IMR-90 (cell line): ENCODE data around the gene IARS2. TPM values are rescaled to one million over a fixed set of nuclear protein-coding genes. Genes with fewer than 3 reads are reported as not detected.

Experiments
- ATAC-seq: fragments of 200-7000 bp; cut with Tn5 transposase; 2 replicates; pipeline ENCODE4 v1.9.1; 2020; ENCODE audit warnings: low read depth, mild to moderate bottlenecking, moderate library complexity
- BruUV-seq: library from RNA; stranded (reverse); fragments of 400-500 nt; replicated peaks from 2 replicates; lab custom pipeline; 2021; lab: Mats Ljungman, UMichigan
- CTCF ChIA-PET: fragments of 300-600 bp; formaldehyde crosslinking; extraction: SDS; loops from one replicate; lab custom pipeline; 2021; ENCODE audit warnings: antibody characterized with exemption; lab: Yijun Ruan, JAX
- POLR2A ChIA-PET: fragments of 300-600 bp; sonication (Branson Sonifier 250); formaldehyde crosslinking; loops from one replicate; lab custom pipeline; 2022; ENCODE audit warnings: antibody characterized with exemption; ENCODE audit not compliant: unreplicated experiment; lab: Charles Lee
- DNase-seq: peaks from one replicate; pipeline ENCODE4 v3.0.0; 2013
- H2AFZ ChIP-seq: replicated peaks from 2 replicates; pipeline ENCODE3; 2013; ENCODE audit warnings: low read length, mild to moderate bottlenecking; ENCODE audit not compliant: poor library complexity
- H2AK5ac ChIP-seq: 2 replicates; pipeline ENCODE4 v1.6.1; 2013; ENCODE audit warnings: low read depth, low read length, inconsistent platforms
- H2AK9ac ChIP-seq: replicated peaks from 2 replicates; pipeline ENCODE3; 2013; ENCODE audit warnings: mild to moderate bottlenecking, low read depth, low read length, moderate library complexity; ENCODE audit not compliant: poor library complexity
- H2BK120ac ChIP-seq: 2 replicates; pipeline ENCODE4 v1.6.1; 2013; ENCODE audit warnings: low read depth, low read length, inconsistent platforms
- H2BK15ac ChIP-seq: 3 replicates; pipeline ENCODE4 v1.6.1; 2013; ENCODE audit warnings: low read depth, low read length, inconsistent platforms
- H2BK20ac ChIP-seq: 2 replicates; pipeline ENCODE4 v1.6.1; 2013; ENCODE audit warnings: low read depth, mild to moderate bottlenecking, inconsistent platforms, low read length, moderate library complexity
- H2BK5ac ChIP-seq: 2 replicates; pipeline ENCODE4 v1.6.1; 2013; ENCODE audit warnings: mild to moderate bottlenecking, low read depth, low read length, inconsistent platforms; ENCODE audit not compliant: poor library complexity, severe bottlenecking
- H3K14ac ChIP-seq: replicated peaks from 2 replicates; pipeline ENCODE4 v1.6.1; 2013; ENCODE audit warnings: low read depth, low read length, inconsistent platforms
- H3K18ac ChIP-seq: 2 replicates; pipeline ENCODE4 v1.6.1; 2013; ENCODE audit warnings: low read depth, low read length, control low read depth
- H3K23ac ChIP-seq: 2 replicates; pipeline ENCODE4 v1.6.1; 2013; ENCODE audit warnings: low read depth, low read length, inconsistent platforms
- H3K27ac ChIP-seq: 2 replicates; pipeline ENCODE4 v1.5.1; 2013; ENCODE audit warnings: mild to moderate bottlenecking, control low read depth, low read length; ENCODE audit not compliant: insufficient read depth
- H3K27me3 ChIP-seq: 2 replicates; pipeline ENCODE4 v1.6.1; 2013; ENCODE audit warnings: low read length; ENCODE audit not compliant: control insufficient read depth, insufficient read depth
- H3K36me3 ChIP-seq: 2 replicates; pipeline ENCODE4 v1.6.1; 2013; ENCODE audit warnings: low read length, mixed read lengths; ENCODE audit not compliant: control insufficient read depth, insufficient read depth
- H3K4ac ChIP-seq: 2 replicates; pipeline ENCODE4 v1.6.1; 2013; ENCODE audit warnings: low read depth, low read length, inconsistent platforms
- H3K4me1 ChIP-seq: 2 replicates; pipeline ENCODE4 v1.6.1; 2013; ENCODE audit warnings: low read length, mixed read lengths; ENCODE audit not compliant: control insufficient read depth, insufficient read depth
- H3K4me2 ChIP-seq: 2 replicates; pipeline ENCODE4 v1.6.1; 2013; ENCODE audit warnings: low read depth, mild to moderate bottlenecking, control low read depth, low read length, moderate library complexity
- H3K4me3 ChIP-seq: 2 replicates; pipeline ENCODE4 v1.5.1; 2013; ENCODE audit warnings: low read depth, mild to moderate bottlenecking, control low read depth, low read length, moderate library complexity; ENCODE audit not compliant: insufficient read depth
- H3K56ac ChIP-seq: 2 replicates; pipeline ENCODE4 v1.6.1; 2013; ENCODE audit warnings: low read length, inconsistent platforms; ENCODE audit not compliant: insufficient read depth; ENCODE audit errors: extremely low read depth
- H3K79me1 ChIP-seq, 2 experiments: 2 replicates each; pipeline ENCODE4 v1.6.1; 2013; ENCODE audit warnings: low read length in 2 of 2, inconsistent platforms in 1 of 2, low read depth in 1 of 2
- H3K9ac ChIP-seq: 2 replicates; pipeline ENCODE4 v1.6.1; 2013; ENCODE audit warnings: low read depth, low read length, control low read depth
- H3K9me1 ChIP-seq: 2 replicates; pipeline ENCODE4 v1.6.1; 2013; ENCODE audit warnings: low read length, inconsistent platforms; ENCODE audit not compliant: insufficient read depth
- H3K9me3 ChIP-seq: 2 replicates; pipeline ENCODE4 v1.6.1; 2013; ENCODE audit warnings: low read length; ENCODE audit not compliant: control insufficient read depth, insufficient read depth
- H4K20me1 ChIP-seq: 2 replicates; pipeline ENCODE4 v1.6.1; 2013; ENCODE audit warnings: low read length, inconsistent platforms; ENCODE audit not compliant: insufficient read depth
- H4K5ac ChIP-seq: 2 replicates; pipeline ENCODE4 v1.6.1; 2013; ENCODE audit warnings: mild to moderate bottlenecking, low read depth, low read length, control low read depth
- H4K8ac ChIP-seq, 2 experiments: 2 replicates each; pipeline ENCODE4 v1.6.1; 2013; ENCODE audit warnings: low read depth in 2 of 2, low read length in 2 of 2, control low read depth in 1 of 2, inconsistent platforms in 1 of 2
- H4K91ac ChIP-seq: 2 replicates; pipeline ENCODE4 v1.6.1; 2013; ENCODE audit warnings: low read depth, low read length, inconsistent platforms; ENCODE audit not compliant: insufficient read depth
- BHLHE40 ChIP-seq: fragments of 150-350 bp; IDR thresholded peaks from 2 replicates; pipeline ENCODE4 v1.6.1; 2016; ENCODE audit warnings: mild to moderate bottlenecking, low read depth, low read length
- CHD1 ChIP-seq: IDR thresholded peaks from 2 replicates; pipeline ENCODE4 v1.6.1; 2012; ENCODE audit warnings: low read depth, low read length, improper control_type of control experiment
- FOS ChIP-seq: fragments of 150-350 bp; IDR thresholded peaks from 2 replicates; pipeline ENCODE4 v1.6.1; 2016; ENCODE audit warnings: low read depth, low read length
- POLR2A ChIP-seq: IDR thresholded peaks from 2 replicates; pipeline ENCODE4 v1.6.1; 2012; ENCODE audit warnings: mild to moderate bottlenecking, low read depth, low read length
- RAD21 ChIP-seq: IDR thresholded peaks from 2 replicates; pipeline ENCODE4 v1.6.1; 2012; ENCODE audit warnings: low read length, improper control_type of control experiment
- WGBS, 2 experiments: methylation state at CpG; one replicate each; pipeline versions ENCODE4 v1.1.5 to v1.1.7; 2013; ENCODE audit warnings: missing lambda C conversion rate in 2 of 2; ENCODE audit not compliant: insufficient read length in 1 of 2; ENCODE audit errors: extremely low coverage in 2 of 2; 5-methylcytosine and 5-hydroxymethylcytosine counted together
- dilution Hi-C: fragments of 300-500 bp; cut with HindIII; formaldehyde crosslinking; loops from one replicate; pipeline ENCODE4 v1.14.3; 2018; ENCODE audit warnings: low sequenced_read_pairs; ENCODE audit not compliant: unreplicated experiment
- in situ Hi-C: fragments of 300-500 bp; cut with MboI; formaldehyde crosslinking; loops from 3 replicates; pipeline ENCODE4 v1.14.3; 2019; ENCODE audit warnings: low sequenced_read_pairs, inconsistent platforms, mixed read lengths
- intact Hi-C: fragments of 100-400 bp; cut with micrococcal nuclease; formaldehyde crosslinking; loops from 2 replicates; pipeline ENCODE4 v1.10.0; 2022
- polyA plus RNA-seq, 3 experiments: library from polyadenylated mRNA; depleted of rRNA; stranded (reverse); fragments of >200 nt; gene quantifications; 2 replicates each; pipeline ENCODE4 v1.2.3, GENCODE V29; 2012; ENCODE audit warnings: low replicate concordance in 1 of 3
- total RNA-seq: library from RNA; depleted of rRNA; stranded (reverse); fragments of >200 nt; gene quantifications from 2 replicates; pipeline ENCODE4 v1.2.3, GENCODE V29; 2012
- TF ChIP-seq, protein P1 (sequence below): fragments of 150-350 bp; IDR thresholded peaks from 2 replicates; pipeline ENCODE4 v1.6.1; 2017; ENCODE audit warnings: mild to moderate bottlenecking, antibody characterized with exemption, low read length, low read depth

The IARS2 gene
- total and polyA plus RNA-seq, 2 of the 4 experiments (the other 2 are of a cell fraction), result 34.8 to 77.4 TPM

DNA sequence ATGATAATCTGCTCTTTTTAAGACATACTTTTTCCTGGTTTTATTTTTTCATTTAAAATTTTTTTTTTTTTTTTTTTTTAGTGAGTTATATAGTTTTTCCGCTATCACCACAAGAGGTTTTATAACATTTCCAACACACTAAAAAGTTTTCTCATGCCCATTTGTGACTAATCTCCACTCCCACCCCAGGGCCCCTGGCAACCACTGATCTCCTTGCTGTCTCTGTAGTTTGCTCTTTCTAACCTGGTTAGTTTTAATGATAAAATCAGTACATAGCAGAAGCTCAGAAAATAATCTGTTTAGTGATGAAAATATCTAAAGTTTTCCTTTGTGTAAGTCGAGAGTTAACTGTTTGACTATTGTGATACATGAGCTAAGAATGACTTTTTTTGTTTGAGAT lies 41.8 kb downstream of the IARS2 start:
- no peak overlapping the region for H2AFZ ChIP-seq
- no CpG with 5 or more reads among the region's 2 CpGs for WGBS, 2 experiments
- H3K27me3 ChIP-seq, result no peaks in the 10 kb centered on the region
- H3K18ac ChIP-seq, result no peak overlapping the region
- H3K4ac ChIP-seq, result no peak overlapping the region
- no peak overlapping the region for H3K56ac ChIP-seq
- in situ Hi-C loops, result no loop called here
- no peak overlapping the region for H4K91ac ChIP-seq
- POLR2A ChIA-PET, result no interaction called here
- dilution Hi-C loops, result no loop called here
- no peak overlapping the region for H4K8ac ChIP-seq
- no peak for TF ChIP-seq RAD21
- TF ChIP-seq, protein P1, sequence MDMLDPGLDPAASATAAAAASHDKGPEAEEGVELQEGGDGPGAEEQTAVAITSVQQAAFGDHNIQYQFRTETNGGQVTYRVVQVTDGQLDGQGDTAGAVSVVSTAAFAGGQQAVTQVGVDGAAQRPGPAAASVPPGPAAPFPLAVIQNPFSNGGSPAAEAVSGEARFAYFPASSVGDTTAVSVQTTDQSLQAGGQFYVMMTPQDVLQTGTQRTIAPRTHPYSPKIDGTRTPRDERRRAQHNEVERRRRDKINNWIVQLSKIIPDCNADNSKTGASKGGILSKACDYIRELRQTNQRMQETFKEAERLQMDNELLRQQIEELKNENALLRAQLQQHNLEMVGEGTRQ, result no peak
- TF ChIP-seq CHD1, result no peak
- no peak for TF ChIP-seq BHLHE40
- no peak for TF ChIP-seq FOS
- TF ChIP-seq POLR2A, result no peak
- no peaks in the 10 kb centered on the region for H4K20me1 ChIP-seq
- BruUV-seq, result no TSS peak
- H2BK5ac ChIP-seq, result no peak overlapping the region
- H3K27ac ChIP-seq, result no peak overlapping the region
- no peak overlapping the region for H2AK9ac ChIP-seq
- no peaks in the 10 kb centered on the region for H3K79me1 ChIP-seq
- no peak overlapping the region for H2BK20ac ChIP-seq
- no peak overlapping the region for H3K9ac ChIP-seq
- H4K5ac ChIP-seq, result no peak overlapping the region
- H3K9me1 ChIP-seq, result no peaks in the 10 kb centered on the region; the same call in 1 of the 2 replicates
- H2AK5ac ChIP-seq, result no peak overlapping the region
- CTCF ChIA-PET, result no interaction called here
- peaks cover 31% of the 10 kb centered on the region for H3K36me3 ChIP-seq
- no peak overlapping the region for H3K23ac ChIP-seq
- H2BK120ac ChIP-seq, result no peak overlapping the region
- DNase-seq, result no peak
- no peak overlapping the region for H3K14ac ChIP-seq
- H3K4me1 ChIP-seq, result no peaks in the 10 kb centered on the region
- intact Hi-C loops, result no loop called here
- no peak overlapping the region for H3K4me3 ChIP-seq
- H3K9me3 ChIP-seq, result no peaks in the 10 kb centered on the region
- H2BK15ac ChIP-seq, result no peak overlapping the region
- H3K4me2 ChIP-seq, result no peak overlapping the region
- ATAC-seq, result no peak
